ENCODE data around the gene MPHOSPH6. TPM values are rescaled to one million over a fixed set of nuclear protein-coding genes. Genes with fewer than 3 reads are reported as not detected.

MPHOSPH6 gene
- total RNA-seq, 2 donors from 2014 or later = 50.3 to 79.9 TPM

DNA sequence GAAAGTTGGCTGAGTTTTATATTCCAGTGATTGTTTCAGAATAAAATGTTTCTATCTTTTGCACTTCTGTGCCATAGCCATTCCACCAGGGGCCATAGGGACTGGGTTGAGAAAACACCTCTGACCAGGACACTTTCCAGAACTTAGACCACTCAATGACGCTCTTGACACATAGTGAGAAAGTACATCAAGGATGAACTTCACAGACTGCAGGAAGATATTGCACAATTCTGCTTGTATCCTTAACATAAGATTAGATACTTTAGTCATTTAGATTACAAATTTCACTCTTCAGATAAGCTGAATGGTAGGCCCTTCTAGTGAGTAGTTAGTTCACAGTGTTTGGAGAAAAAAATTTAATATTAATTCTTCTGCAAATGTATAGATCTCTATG lies 13.0 kb upstream of the MPHOSPH6 start:
- H3K27ac ChIP-seq = no peak overlapping the region
- H3K4me3 ChIP-seq = no peak overlapping the region
- H3K9me3 ChIP-seq = no peaks in the 10 kb centered on the region
- no peaks in the 10 kb centered on the region for H3K36me3 ChIP-seq
- ATAC-seq (ENCODE audit: insufficient number of reproducible peaks, low FRiP score, low read depth) = no peak
- H3K27me3 ChIP-seq (replicated peaks; ENCODE audit: insufficient read depth) = no peaks in the 10 kb centered on the region
- TF ChIP-seq, protein P1, sequence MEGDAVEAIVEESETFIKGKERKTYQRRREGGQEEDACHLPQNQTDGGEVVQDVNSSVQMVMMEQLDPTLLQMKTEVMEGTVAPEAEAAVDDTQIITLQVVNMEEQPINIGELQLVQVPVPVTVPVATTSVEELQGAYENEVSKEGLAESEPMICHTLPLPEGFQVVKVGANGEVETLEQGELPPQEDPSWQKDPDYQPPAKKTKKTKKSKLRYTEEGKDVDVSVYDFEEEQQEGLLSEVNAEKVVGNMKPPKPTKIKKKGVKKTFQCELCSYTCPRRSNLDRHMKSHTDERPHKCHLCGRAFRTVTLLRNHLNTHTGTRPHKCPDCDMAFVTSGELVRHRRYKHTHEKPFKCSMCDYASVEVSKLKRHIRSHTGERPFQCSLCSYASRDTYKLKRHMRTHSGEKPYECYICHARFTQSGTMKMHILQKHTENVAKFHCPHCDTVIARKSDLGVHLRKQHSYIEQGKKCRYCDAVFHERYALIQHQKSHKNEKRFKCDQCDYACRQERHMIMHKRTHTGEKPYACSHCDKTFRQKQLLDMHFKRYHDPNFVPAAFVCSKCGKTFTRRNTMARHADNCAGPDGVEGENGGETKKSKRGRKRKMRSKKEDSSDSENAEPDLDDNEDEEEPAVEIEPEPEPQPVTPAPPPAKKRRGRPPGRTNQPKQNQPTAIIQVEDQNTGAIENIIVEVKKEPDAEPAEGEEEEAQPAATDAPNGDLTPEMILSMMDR (IDR thresholded peaks at IDR 0.05) = no peak
- no peaks in the 10 kb centered on the region for H3K4me1 ChIP-seq (ENCODE audit: control insufficient read depth in 1 of 2, low read depth in 2 of 2)
- DNase-seq (ENCODE audit: low spot score) = no peak

DNA sequence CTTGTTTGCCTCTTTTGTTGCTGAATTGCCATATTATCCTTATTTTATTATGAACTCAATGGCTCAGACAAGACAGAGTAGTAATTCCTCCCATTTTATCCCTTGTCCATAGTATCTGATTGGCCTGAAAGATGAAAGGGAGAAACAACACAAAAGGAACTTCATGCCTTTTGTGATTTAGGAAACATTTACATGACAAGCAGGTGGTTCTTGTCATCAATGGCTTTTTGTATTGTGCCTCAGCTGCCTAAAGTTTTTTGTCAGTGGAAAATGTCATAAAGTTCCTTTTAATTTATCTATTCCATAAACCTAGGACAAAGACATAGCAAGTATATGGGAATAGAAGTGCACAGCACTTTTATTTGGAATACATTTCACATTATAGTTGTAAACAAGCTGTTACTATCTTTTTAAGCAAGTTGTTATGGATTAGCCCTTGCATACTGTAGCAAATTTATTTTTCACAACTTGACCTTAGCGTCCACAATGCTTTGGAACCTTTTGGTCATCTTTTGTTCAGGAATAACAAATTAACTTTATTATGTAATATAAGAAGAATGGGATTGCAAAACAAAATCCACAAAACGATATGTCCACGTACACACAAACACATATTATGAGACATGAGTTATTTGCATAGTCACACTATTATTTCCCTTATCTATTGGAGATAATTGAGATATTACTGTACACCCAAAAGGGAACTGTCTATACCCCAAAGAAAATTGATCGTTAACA lies 12.4 kb upstream of the MPHOSPH6 start:
- H3K27ac ChIP-seq = no peak overlapping the region
- TF ChIP-seq, protein P1 (IDR thresholded peaks at IDR 0.05) = no peak
- ATAC-seq (ENCODE audit: insufficient number of reproducible peaks, low FRiP score, low read depth) (no peak), DNase-seq (ENCODE audit: low spot score) (no peak)
- no peaks in the 10 kb centered on the region for H3K36me3 ChIP-seq
- H3K27me3 ChIP-seq (replicated peaks; ENCODE audit: insufficient read depth) = no peaks in the 10 kb centered on the region
- no peaks in the 10 kb centered on the region for H3K9me3 ChIP-seq
- H3K4me1 ChIP-seq (ENCODE audit: control insufficient read depth in 1 of 2, low read depth in 2 of 2) = no peaks in the 10 kb centered on the region
- H3K4me3 ChIP-seq = no peak overlapping the region

DNA sequence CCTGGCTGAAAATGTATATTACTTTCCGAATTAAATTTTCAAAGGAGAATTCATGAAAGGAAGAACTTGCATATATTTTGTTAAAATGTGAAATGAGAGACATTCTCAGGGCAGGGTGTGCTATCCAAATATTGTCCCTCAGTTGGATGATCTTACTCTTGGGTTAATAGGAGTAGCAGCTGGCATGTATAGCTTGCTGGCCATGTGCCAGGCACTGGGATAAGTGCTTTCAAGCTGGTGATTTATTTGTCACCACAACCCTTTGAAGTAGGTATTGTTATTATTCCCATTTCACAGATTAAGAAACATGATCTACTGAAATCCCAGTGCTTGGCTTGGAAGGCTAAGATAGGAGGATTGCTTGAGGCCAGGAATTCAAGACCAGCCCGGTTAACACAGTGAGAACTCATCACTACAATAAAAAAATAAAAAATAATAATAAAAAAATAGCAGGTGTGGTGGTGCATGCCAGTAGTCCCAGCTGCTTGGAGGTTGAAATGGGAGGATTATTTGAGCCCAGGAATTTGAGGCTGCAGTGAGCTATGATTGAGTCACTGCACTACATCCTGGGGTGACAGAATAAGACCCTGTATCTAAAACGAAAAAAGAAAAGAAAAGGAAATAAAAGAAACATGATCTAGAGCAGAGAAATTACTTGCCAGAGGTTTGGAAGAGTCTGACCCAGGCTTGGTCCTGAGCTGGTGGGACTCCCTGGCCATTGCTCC lies 11.6 kb upstream of the MPHOSPH6 start:
- Histone ChIP-seq H3K4me1 (ENCODE audit: control insufficient read depth in 1 of 2, low read depth in 2 of 2) (no peaks in the 10 kb centered on the region), H3K36me3 (no peaks in the 10 kb centered on the region), H3K9me3 (no peaks in the 10 kb centered on the region), H3K27ac (no peak overlapping the region), H3K4me3 (no peak overlapping the region), H3K27me3 (replicated peaks; ENCODE audit: insufficient read depth) (no peaks in the 10 kb centered on the region)
- TF ChIP-seq, protein P1 (IDR thresholded peaks at IDR 0.05) = no peak
- ATAC-seq (ENCODE audit: insufficient number of reproducible peaks, low FRiP score, low read depth) = no peak
- no peak for DNase-seq (ENCODE audit: low spot score)

- TF ChIP-seq, protein P1 (IDR thresholded peaks at IDR 0.05) = no peak
- DNase-seq (ENCODE audit: low spot score) (no peak), ATAC-seq (ENCODE audit: insufficient number of reproducible peaks, low FRiP score, low read depth) (no peak)
- H3K36me3 ChIP-seq = no peaks in the 10 kb centered on the region
- no peaks in the 10 kb centered on the region for H3K27me3 ChIP-seq (replicated peaks; ENCODE audit: insufficient read depth)
- no peaks in the 10 kb centered on the region for H3K4me1 ChIP-seq (ENCODE audit: control insufficient read depth in 1 of 2, low read depth in 2 of 2)
- no peak overlapping the region for H3K27ac ChIP-seq
- H3K4me3 ChIP-seq = no peak overlapping the region
- H3K9me3 ChIP-seq = no peaks in the 10 kb centered on the region
Measured at GRCh38 chr16:82178352-82178751, 8.3 kb upstream of the MPHOSPH6 start.

- H3K4me3 ChIP-seq = no peak overlapping the region
- no peaks in the 10 kb centered on the region for H3K9me3 ChIP-seq
- TF ChIP-seq, protein P1 (IDR thresholded peaks at IDR 0.05) = no peak
- DNase-seq (ENCODE audit: low spot score) = no peak
- no peaks in the 10 kb centered on the region for H3K36me3 ChIP-seq
- H3K4me1 ChIP-seq (ENCODE audit: control insufficient read depth in 1 of 2, low read depth in 2 of 2) = no peaks in the 10 kb centered on the region
- no peak for ATAC-seq (ENCODE audit: insufficient number of reproducible peaks, low FRiP score, low read depth)
- no peak overlapping the region for H3K27ac ChIP-seq
- no peaks in the 10 kb centered on the region for H3K27me3 ChIP-seq (replicated peaks; ENCODE audit: insufficient read depth)
Measured at GRCh38 chr16:82177555-82177954, 7.5 kb upstream of the MPHOSPH6 start.
